GM12892 (cell line): ENCODE data around the gene FGF5.

Experiments
- POLR2A ChIP-seq: IDR thresholded peaks from 2 replicates; pipeline ENCODE4 v1.6.1; 2011; ENCODE audit warnings: low read depth, low read length, control low read depth
- POLR2AphosphoS5 ChIP-seq: IDR thresholded peaks from 2 replicates; pipeline ENCODE4 v1.6.1; 2011; ENCODE audit warnings: low read depth, low read length, control low read depth
- TAF1 ChIP-seq: IDR thresholded peaks from 2 replicates; pipeline ENCODE4 v1.6.1; 2011; ENCODE audit warnings: low read depth, mild to moderate bottlenecking, control low read depth, low read length, borderline replicate concordance

DNA sequence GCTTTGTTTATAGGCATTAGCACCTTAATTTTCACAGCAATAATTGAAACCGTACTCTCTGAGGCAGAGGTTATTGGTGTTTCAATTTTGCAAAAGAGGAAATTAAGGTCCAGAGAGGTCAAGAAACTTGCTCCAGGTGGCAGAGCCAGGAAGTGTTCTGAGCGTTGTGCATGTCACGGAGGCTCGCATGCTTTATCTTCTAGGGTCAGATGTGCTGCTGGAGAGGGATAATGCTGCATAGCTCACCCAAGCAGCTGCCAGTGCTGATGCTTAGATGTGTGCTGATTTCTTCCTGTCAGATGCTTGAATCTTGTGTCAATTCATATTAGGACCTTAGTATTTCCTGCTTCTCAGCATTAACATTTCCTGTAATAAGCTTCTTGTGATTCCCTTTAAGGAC is 13.0 kb upstream of the FGF5 start:
- TF ChIP-seq POLR2A (no peak), POLR2AphosphoS5 (no peak), TAF1 (no peak)
